ENCODE measurements around the gene DENND4C.

The DENND4C gene

GRCh38 chr9:19221326-19221725, 9.2 kb upstream of the DENND4C start:
- Histone ChIP-seq H3K9ac (ENCODE audit: low read depth in 1 of 2, low read length in 2 of 2) (no peak overlapping the region), H3K9me3 (ENCODE audit: control insufficient read depth in 1 of 2, low read length in 2 of 2) (no peaks in the 10 kb centered on the region), H3K27me3 (ENCODE audit: control insufficient read depth in 1 of 2, insufficient read depth in 2 of 2, low read length in 2 of 2) (no peaks in the 10 kb centered on the region), H3K4me1 (ENCODE audit: control insufficient read depth in 1 of 2, insufficient read depth in 2 of 2, low read length in 2 of 2) (peaks cover 0 to 8% of the 10 kb centered on the region in 2 donors), H3K4me3 (ENCODE audit: low read depth in 1 of 2, low read length in 2 of 2) (no peak overlapping the region), H3K36me3 (ENCODE audit: control insufficient read depth in 1 of 2, insufficient read depth in 2 of 2, low read length in 2 of 2) (no peaks in the 10 kb centered on the region), H3K27ac (ENCODE audit: low read depth, low read length) (no peak overlapping the region)

DNA sequence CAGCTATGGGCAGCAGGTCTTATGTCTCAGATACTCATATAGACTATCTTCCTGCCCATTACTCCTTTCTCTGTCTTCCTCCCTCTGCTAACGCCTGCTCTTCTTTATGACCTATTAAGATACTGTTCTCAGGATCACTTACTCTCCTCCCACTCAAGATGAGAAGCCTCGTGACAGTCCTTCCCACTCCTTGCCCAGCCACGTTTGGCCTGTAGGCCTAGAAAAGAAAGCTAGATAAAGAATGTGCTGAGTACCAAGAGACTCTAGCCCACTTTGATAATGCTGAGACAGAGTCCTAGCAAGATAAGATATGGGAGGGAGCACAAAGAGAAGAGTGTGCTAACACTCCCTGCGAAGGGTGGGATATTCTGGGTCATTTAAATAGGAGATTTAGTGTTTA, 6.8 kb upstream of the DENND4C start:
- H3K27me3 ChIP-seq (ENCODE audit: control insufficient read depth in 1 of 2, insufficient read depth in 2 of 2, low read length in 2 of 2) = no peaks in the 10 kb centered on the region
- no peaks in the 10 kb centered on the region for H3K9me3 ChIP-seq (ENCODE audit: control insufficient read depth in 1 of 2, low read length in 2 of 2)
- no peak overlapping the region for H3K27ac ChIP-seq (ENCODE audit: low read depth, low read length)
- H3K4me1 ChIP-seq (ENCODE audit: control insufficient read depth in 1 of 2, insufficient read depth in 2 of 2, low read length in 2 of 2) = peaks cover 0 to 8% of the 10 kb centered on the region in 2 donors
- H3K36me3 ChIP-seq (ENCODE audit: control insufficient read depth in 1 of 2, insufficient read depth in 2 of 2, low read length in 2 of 2) = no peaks in the 10 kb centered on the region
- no peak overlapping the region for H3K4me3 ChIP-seq (ENCODE audit: low read depth in 1 of 2, low read length in 2 of 2)
- H3K9ac ChIP-seq (ENCODE audit: low read depth in 1 of 2, low read length in 2 of 2) = no peak overlapping the region

DNA sequence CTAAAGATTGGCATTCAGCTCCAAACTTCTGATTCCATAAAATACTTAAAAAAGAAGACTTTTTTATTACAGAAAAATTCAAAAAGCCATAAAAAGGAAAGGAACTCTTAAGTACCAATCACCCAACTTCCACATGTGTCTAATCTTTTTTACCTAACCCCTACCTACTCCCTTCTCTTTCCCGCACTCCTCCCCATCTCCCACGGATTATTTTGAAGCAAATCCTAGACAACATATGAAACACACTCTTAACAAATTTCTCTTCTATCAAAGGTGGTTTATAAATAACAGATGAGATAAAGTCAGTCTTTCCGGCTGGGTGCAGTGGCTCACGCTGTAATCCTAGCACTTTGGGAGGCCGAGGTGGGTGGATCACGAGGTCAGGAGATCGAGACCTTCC, 5.9 kb upstream of the DENND4C start:
- H3K27me3 ChIP-seq (ENCODE audit: control insufficient read depth in 1 of 2, insufficient read depth in 2 of 2, low read length in 2 of 2) = no peaks in the 10 kb centered on the region
- no peak overlapping the region for H3K9ac ChIP-seq (ENCODE audit: low read depth in 1 of 2, low read length in 2 of 2)
- H3K27ac ChIP-seq (ENCODE audit: low read depth, low read length) = no peak overlapping the region
- H3K36me3 ChIP-seq (ENCODE audit: control insufficient read depth in 1 of 2, insufficient read depth in 2 of 2, low read length in 2 of 2) = no peaks in the 10 kb centered on the region
- H3K4me1 ChIP-seq (ENCODE audit: control insufficient read depth in 1 of 2, insufficient read depth in 2 of 2, low read length in 2 of 2) = peaks cover 0 to 8% of the 10 kb centered on the region in 2 donors
- H3K9me3 ChIP-seq (ENCODE audit: control insufficient read depth in 1 of 2, low read length in 2 of 2) = no peaks in the 10 kb centered on the region
- no peak overlapping the region for H3K4me3 ChIP-seq (ENCODE audit: low read depth in 1 of 2, low read length in 2 of 2)

- Histone ChIP-seq H3K36me3 (ENCODE audit: control insufficient read depth in 1 of 2, insufficient read depth in 2 of 2, low read length in 2 of 2) (no peaks in the 10 kb centered on the region), H3K9ac (ENCODE audit: low read depth in 1 of 2, low read length in 2 of 2) (peak overlapping the region; percentile 58 to 83), H3K9me3 (ENCODE audit: control insufficient read depth in 1 of 2, low read length in 2 of 2) (no peaks in the 10 kb centered on the region), H3K4me3 (ENCODE audit: low read depth in 1 of 2, low read length in 2 of 2) (peak overlapping the region; percentile 79 to 82), H3K27me3 (ENCODE audit: control insufficient read depth in 1 of 2, insufficient read depth in 2 of 2, low read length in 2 of 2) (no peaks in the 10 kb centered on the region), H3K4me1 (ENCODE audit: control insufficient read depth in 1 of 2, insufficient read depth in 2 of 2, low read length in 2 of 2) (peaks cover 11 to 18% of the 10 kb centered on the region in 2 donors), H3K27ac (ENCODE audit: low read depth, low read length) (peak overlapping the region; percentile 73)
Measured at GRCh38 chr9:19229595-19230354, 718 bp upstream of the DENND4C start.

DNA sequence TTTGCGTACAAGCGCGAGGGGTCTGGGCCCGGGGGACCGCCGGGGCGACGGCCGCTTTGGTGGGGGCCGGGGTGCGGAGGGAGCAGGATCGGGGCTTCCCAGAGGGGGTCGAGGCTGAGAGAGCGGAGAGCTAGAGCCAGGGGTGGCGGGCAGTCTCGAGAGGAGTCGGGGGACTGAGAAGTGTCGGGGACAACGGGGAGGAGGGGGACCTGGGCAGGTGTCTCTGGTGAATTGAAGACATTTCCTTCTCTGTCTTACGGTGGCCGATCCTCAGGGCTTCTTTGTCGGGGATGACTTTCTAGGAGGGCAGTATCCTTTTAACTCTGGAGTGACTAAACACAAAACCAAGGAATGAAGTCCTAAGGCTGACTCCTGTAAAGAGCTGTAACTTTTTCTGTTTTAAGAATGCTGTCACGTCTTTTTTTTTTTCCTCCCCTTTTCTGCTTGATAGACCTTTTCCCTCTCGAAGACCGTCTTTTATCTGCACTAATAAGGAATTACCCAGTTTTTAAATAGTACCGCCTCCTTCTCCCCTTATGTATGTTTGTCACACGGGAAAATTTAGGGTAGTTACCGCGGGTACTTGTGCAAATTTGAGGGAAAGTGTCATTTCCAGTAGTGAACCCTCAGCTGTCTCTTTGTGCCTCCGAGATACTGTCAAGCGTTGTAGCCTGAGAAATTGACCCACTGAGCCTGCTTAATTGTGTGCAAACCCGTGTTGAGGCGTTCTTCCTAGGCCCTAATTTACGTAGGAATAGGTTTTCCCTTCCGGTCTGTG, 822 bp downstream of the DENND4C start:
- H3K9me3 ChIP-seq (ENCODE audit: control insufficient read depth in 1 of 2, low read length in 2 of 2) = no peaks in the 10 kb centered on the region
- no peaks in the 10 kb centered on the region for H3K36me3 ChIP-seq (ENCODE audit: control insufficient read depth in 1 of 2, insufficient read depth in 2 of 2, low read length in 2 of 2)
- H3K27me3 ChIP-seq (ENCODE audit: control insufficient read depth in 1 of 2, insufficient read depth in 2 of 2, low read length in 2 of 2) = no peaks in the 10 kb centered on the region
- H3K27ac ChIP-seq (ENCODE audit: low read depth, low read length) = peak overlapping the region; percentile 95
- peaks cover 11 to 18% of the 10 kb centered on the region in 2 donors for H3K4me1 ChIP-seq (ENCODE audit: control insufficient read depth in 1 of 2, insufficient read depth in 2 of 2, low read length in 2 of 2)
- H3K4me3 ChIP-seq (ENCODE audit: low read depth in 1 of 2, low read length in 2 of 2) = peak overlapping the region; percentile 82 to 87
- peak overlapping the region; percentile 79 to 83 for H3K9ac ChIP-seq (ENCODE audit: low read depth in 1 of 2, low read length in 2 of 2)

GRCh38 chr9:19231904-19232822, 1.7 kb downstream of the DENND4C start:
- Histone ChIP-seq H3K9me3 (ENCODE audit: control insufficient read depth in 1 of 2, low read length in 2 of 2) (no peaks in the 10 kb centered on the region), H3K27ac (ENCODE audit: low read depth, low read length) (no peak overlapping the region), H3K36me3 (ENCODE audit: control insufficient read depth in 1 of 2, insufficient read depth in 2 of 2, low read length in 2 of 2) (no peaks in the 10 kb centered on the region), H3K27me3 (ENCODE audit: control insufficient read depth in 1 of 2, insufficient read depth in 2 of 2, low read length in 2 of 2) (no peaks in the 10 kb centered on the region), H3K4me1 (ENCODE audit: control insufficient read depth in 1 of 2, insufficient read depth in 2 of 2, low read length in 2 of 2) (peaks cover 16 to 18% of the 10 kb centered on the region in 2 donors), H3K4me3 (ENCODE audit: low read depth in 1 of 2, low read length in 2 of 2) (peak overlapping the region; percentile 82 to 87), H3K9ac (ENCODE audit: low read depth in 1 of 2, low read length in 2 of 2) (peak overlapping the region; percentile 79 to 83)

- Histone ChIP-seq H3K4me3 (ENCODE audit: low read depth in 1 of 2, low read length in 2 of 2) (peak overlapping the region; percentile 82 to 87), H3K9ac (ENCODE audit: low read depth in 1 of 2, low read length in 2 of 2) (peak overlapping the region; percentile 79 to 83), H3K27ac (ENCODE audit: low read depth, low read length) (no peak overlapping the region), H3K27me3 (ENCODE audit: control insufficient read depth in 1 of 2, insufficient read depth in 2 of 2, low read length in 2 of 2) (no peaks in the 10 kb centered on the region), H3K9me3 (ENCODE audit: control insufficient read depth in 1 of 2, low read length in 2 of 2) (no peaks in the 10 kb centered on the region), H3K4me1 (ENCODE audit: control insufficient read depth in 1 of 2, insufficient read depth in 2 of 2, low read length in 2 of 2) (peaks cover 16 to 18% of the 10 kb centered on the region in 2 donors), H3K36me3 (ENCODE audit: control insufficient read depth in 1 of 2, insufficient read depth in 2 of 2, low read length in 2 of 2) (no peaks in the 10 kb centered on the region)
Measured at GRCh38 chr9:19232823-19233194, 2.3 kb downstream of the DENND4C start.

- Histone ChIP-seq H3K9me3 (ENCODE audit: control insufficient read depth in 1 of 2, low read length in 2 of 2) (no peaks in the 10 kb centered on the region), H3K27ac (ENCODE audit: low read depth, low read length) (no peak overlapping the region), H3K27me3 (ENCODE audit: control insufficient read depth in 1 of 2, insufficient read depth in 2 of 2, low read length in 2 of 2) (no peaks in the 10 kb centered on the region), H3K4me1 (ENCODE audit: control insufficient read depth in 1 of 2, insufficient read depth in 2 of 2, low read length in 2 of 2) (peaks cover 16 to 18% of the 10 kb centered on the region in 2 donors), H3K4me3 (ENCODE audit: low read depth in 1 of 2, low read length in 2 of 2) (peak overlapping the region; percentile 82 to 87), H3K36me3 (ENCODE audit: control insufficient read depth in 1 of 2, insufficient read depth in 2 of 2, low read length in 2 of 2) (no peaks in the 10 kb centered on the region), H3K9ac (ENCODE audit: low read depth in 1 of 2, low read length in 2 of 2) (peak overlapping the region; percentile 20 to 83)
Measured at GRCh38 chr9:19233344-19233743, 2.9 kb downstream of the DENND4C start.

GRCh38 chr9:19239955-19240354, 9.5 kb downstream of the DENND4C start:
- Histone ChIP-seq H3K9ac (ENCODE audit: low read depth in 1 of 2, low read length in 2 of 2) (no peak overlapping the region), H3K4me1 (ENCODE audit: control insufficient read depth in 1 of 2, insufficient read depth in 2 of 2, low read length in 2 of 2) (peaks cover 0 to 5% of the 10 kb centered on the region in 2 donors), H3K9me3 (ENCODE audit: control insufficient read depth in 1 of 2, low read length in 2 of 2) (no peaks in the 10 kb centered on the region), H3K27ac (ENCODE audit: low read depth, low read length) (no peak overlapping the region), H3K27me3 (ENCODE audit: control insufficient read depth in 1 of 2, insufficient read depth in 2 of 2, low read length in 2 of 2) (no peaks in the 10 kb centered on the region), H3K4me3 (ENCODE audit: low read depth in 1 of 2, low read length in 2 of 2) (no peak overlapping the region), H3K36me3 (ENCODE audit: control insufficient read depth in 1 of 2, insufficient read depth in 2 of 2, low read length in 2 of 2) (peaks cover 0 to 15% of the 10 kb centered on the region in 2 donors)
